Astrocyte (in vitro differentiated cells and primary cell): ENCODE measurements around the gene NOLC1. TPM values are rescaled to one million over a fixed set of nuclear protein-coding genes. Genes with fewer than 3 reads are reported as not detected.

Experiments used
- DNase-seq: peaks from one replicate; pipeline ENCODE4 v3.0.0-alpha.2; 2010; ENCODE audit warnings: low read depth
- FAIRE-seq: peaks from 2 replicates; lab custom pipeline; 2011; peaks lifted over from hg19 to GRCh38; lab: Jason Lieb, UNC
- H2AFZ ChIP-seq: 2 replicates; pipeline ENCODE4 v1.6.0; 2012; ENCODE audit warnings: low read depth, low read length, inconsistent platforms
- H3K27ac ChIP-seq: 2 replicates; pipeline ENCODE4 v1.5.1; 2011; ENCODE audit warnings: low read depth, low read length, inconsistent platforms
- H3K27me3 ChIP-seq: 2 replicates; pipeline ENCODE4 v1.6.0; 2011; ENCODE audit warnings: low read length, inconsistent platforms; ENCODE audit not compliant: insufficient read depth
- H3K36me3 ChIP-seq: 2 replicates; pipeline ENCODE4 v1.5.1; 2011; ENCODE audit warnings: low read length, inconsistent platforms; ENCODE audit not compliant: insufficient read depth
- H3K4me1 ChIP-seq: 2 replicates; pipeline ENCODE4 v1.5.1; 2011; ENCODE audit warnings: low read length, inconsistent platforms; ENCODE audit not compliant: insufficient read depth
- H3K4me2 ChIP-seq: 2 replicates; pipeline ENCODE4 v1.6.0; 2012; ENCODE audit warnings: low read length, inconsistent platforms
- H3K4me3 ChIP-seq: 2 replicates; pipeline ENCODE4 v1.5.1; 2011; ENCODE audit warnings: low read depth, mild to moderate bottlenecking, low read length, inconsistent platforms; ENCODE audit not compliant: insufficient read depth
- H3K79me2 ChIP-seq: 2 replicates; pipeline ENCODE4 v1.6.0; 2012; ENCODE audit warnings: mild to moderate bottlenecking, low read length, inconsistent platforms; ENCODE audit not compliant: insufficient read depth
- H3K9ac ChIP-seq: 2 replicates; pipeline ENCODE4 v1.6.0; 2012; ENCODE audit warnings: mild to moderate bottlenecking, low read length, inconsistent platforms
- H3K9me3 ChIP-seq: 2 replicates; pipeline ENCODE4 v1.5.1; 2012; ENCODE audit warnings: low read depth, mild to moderate bottlenecking, low read length, inconsistent platforms; ENCODE audit not compliant: insufficient read depth
- H4K20me1 ChIP-seq: 2 replicates; pipeline ENCODE4 v1.6.0; 2012; ENCODE audit warnings: low read length, inconsistent platforms; ENCODE audit not compliant: insufficient read depth
- H3K27ac Mint-ChIP-seq: one replicate; pipeline ENCODE4 v1.8.0; 2021; ENCODE audit warnings: mild to moderate bottlenecking, mixed read lengths; ENCODE audit not compliant: unreplicated experiment
- H3K27me3 Mint-ChIP-seq: one replicate; pipeline ENCODE4 v1.8.0; 2021; ENCODE audit warnings: low read depth, mixed read lengths; ENCODE audit not compliant: unreplicated experiment
- H3K36me3 Mint-ChIP-seq: one replicate; pipeline ENCODE4 v1.8.0; 2021; ENCODE audit warnings: low read depth, mixed read lengths; ENCODE audit not compliant: unreplicated experiment
- H3K4me1 Mint-ChIP-seq: one replicate; pipeline ENCODE4 v1.8.0; 2021; ENCODE audit warnings: low read depth, mixed read lengths; ENCODE audit not compliant: unreplicated experiment
- H3K4me3 Mint-ChIP-seq: one replicate; pipeline ENCODE4 v1.8.0; 2021; ENCODE audit warnings: mild to moderate bottlenecking, moderate library complexity, mixed read lengths; ENCODE audit not compliant: unreplicated experiment
- H3K9me3 Mint-ChIP-seq: one replicate; pipeline ENCODE4 v1.8.0; 2021; ENCODE audit warnings: mild to moderate bottlenecking, mixed read lengths; ENCODE audit not compliant: unreplicated experiment
- CTCF ChIP-seq: IDR thresholded peaks from 2 replicates; pipeline ENCODE4 v1.5.1; 2011; ENCODE audit warnings: low read depth, mild to moderate bottlenecking, inconsistent platforms, low read length, moderate library complexity; ENCODE audit not compliant: insufficient read depth
- EZH2 ChIP-seq: IDR thresholded peaks from 2 replicates; pipeline ENCODE4 v1.6.1; 2012; ENCODE audit warnings: mild to moderate bottlenecking, low read length, inconsistent platforms; ENCODE audit not compliant: insufficient read depth
- total RNA-seq: library from RNA; stranded (reverse); gene quantifications from 2 replicates; pipeline ENCODE4 v1.2.1, GENCODE V29; 2021

The NOLC1 gene
- total RNA-seq, 1 donor from 2014 or later, result 92.9 TPM

DNA sequence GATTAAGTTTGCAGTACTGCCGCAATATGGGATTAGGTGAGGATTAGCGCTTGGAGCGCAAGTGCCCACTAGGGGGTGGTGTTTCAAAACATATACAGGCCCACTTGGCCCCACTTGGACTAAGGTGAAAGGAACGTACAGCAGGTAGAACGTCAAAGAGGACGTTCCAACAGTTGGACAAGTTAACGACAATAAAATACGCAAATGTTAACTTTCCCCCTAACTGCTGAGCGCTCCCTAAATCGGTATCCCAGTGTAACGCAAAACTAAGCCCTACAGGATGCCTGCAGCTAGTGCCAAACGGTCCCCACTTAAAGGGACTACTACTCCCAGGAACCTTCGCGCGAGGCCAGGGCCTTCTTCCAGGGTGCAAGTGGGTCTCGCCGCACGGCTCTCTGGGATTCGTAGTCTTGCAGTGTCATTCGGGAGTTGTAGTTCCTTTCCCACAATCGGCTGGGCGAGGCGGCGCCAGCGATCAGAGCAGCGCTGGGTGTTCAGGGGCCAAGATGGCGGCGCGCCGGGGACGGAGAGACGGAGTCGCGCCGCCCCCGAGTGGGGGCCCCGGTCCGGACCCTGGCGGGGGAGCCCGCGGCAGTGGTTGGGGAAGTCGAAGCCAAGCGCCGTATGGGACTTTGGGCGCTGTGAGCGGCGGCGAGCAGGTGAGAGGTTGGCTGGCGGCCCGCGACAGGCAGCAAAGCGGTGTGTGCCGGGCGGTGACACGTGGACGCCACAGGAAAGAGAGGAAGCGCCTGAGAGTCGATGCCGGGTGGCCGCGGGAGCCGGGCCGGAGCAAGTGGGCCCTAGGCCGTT, 19.4 kb upstream of the NOLC1 start, which contains the start of gene PPRC1:
PPRC1 (plus strand) TSS at position 478 of the 810 bp plus-strand sequence; CDS start at position 507, 29 bp downstream.
- peaks cover 42% of the 10 kb centered on the region for H4K20me1 ChIP-seq
- Mint-ChIP-seq H3K27me3 (no peaks in the 10 kb centered on the region), H3K27ac (peak within 1 kb of the TSS; percentile 98), H3K4me3 (peak within 1 kb of the TSS; percentile 99), H3K9me3 (no peaks in the 10 kb centered on the region), H3K36me3 (peaks cover 2% of the 10 kb centered on the region), H3K4me1 (peaks cover 33% of the 10 kb centered on the region)
- peak within 1 kb of the TSS; percentile 94 for H3K9ac ChIP-seq
- peak within 1 kb of the TSS; percentile 89 for H2AFZ ChIP-seq
- H3K4me3 ChIP-seq, result peak within 1 kb of the TSS; percentile 97
- peak within 1 kb of the TSS; percentile 94 for H3K4me2 ChIP-seq
- peak; percentile 98 for DNase-seq
- FAIRE-seq, result peak; percentile 32
- TF ChIP-seq CTCF (peak; percentile 93), EZH2 (no peak)
- H3K36me3 ChIP-seq, result peaks cover 4% of the 10 kb centered on the region
- H3K79me2 ChIP-seq, result peaks cover 50% of the 10 kb centered on the region
- H3K27me3 ChIP-seq, result no peaks in the 10 kb centered on the region
- peaks cover 23% of the 10 kb centered on the region for H3K4me1 ChIP-seq
- H3K9me3 ChIP-seq, result no peaks in the 10 kb centered on the region
- peak within 1 kb of the TSS; percentile 89 for H3K27ac ChIP-seq

- H2AFZ ChIP-seq, result peak overlapping the region; percentile 42
- H3K27ac ChIP-seq, result peak overlapping the region; percentile 89
- Mint-ChIP-seq H3K36me3 (peaks cover 7% of the 10 kb centered on the region), H3K4me1 (peaks cover 27% of the 10 kb centered on the region), H3K4me3 (peak overlapping the region; percentile 99), H3K9me3 (no peaks in the 10 kb centered on the region), H3K27ac (peak overlapping the region; percentile 98), H3K27me3 (no peaks in the 10 kb centered on the region)
- TF ChIP-seq CTCF (no peak), EZH2 (no peak)
- H3K79me2 ChIP-seq, result peaks cover 58% of the 10 kb centered on the region
- no peaks in the 10 kb centered on the region for H3K9me3 ChIP-seq
- H3K36me3 ChIP-seq, result peaks cover 12% of the 10 kb centered on the region
- H3K9ac ChIP-seq, result peak overlapping the region; percentile 94
- H3K4me2 ChIP-seq, result peak overlapping the region; percentile 94
- DNase-seq (peak; percentile 54), FAIRE-seq (no peak)
- peak overlapping the region; percentile 97 for H3K4me3 ChIP-seq
- H3K27me3 ChIP-seq, result no peaks in the 10 kb centered on the region
- peaks cover 22% of the 10 kb centered on the region for H3K4me1 ChIP-seq
- H4K20me1 ChIP-seq, result peaks cover 50% of the 10 kb centered on the region
Observed at GRCh38 chr10:102133373-102134195, 18.6 kb upstream of the NOLC1 start.
